ENCODE results near the gene QPCT. TPM values are rescaled to one million over a fixed set of nuclear protein-coding genes. Genes with fewer than 3 reads are reported as not detected.

QPCT gene
- total and polyA plus RNA-seq, 2 of the 4 experiments (the other 2 are of a cell fraction), result 1.9 to 2.2 TPM

DNA sequence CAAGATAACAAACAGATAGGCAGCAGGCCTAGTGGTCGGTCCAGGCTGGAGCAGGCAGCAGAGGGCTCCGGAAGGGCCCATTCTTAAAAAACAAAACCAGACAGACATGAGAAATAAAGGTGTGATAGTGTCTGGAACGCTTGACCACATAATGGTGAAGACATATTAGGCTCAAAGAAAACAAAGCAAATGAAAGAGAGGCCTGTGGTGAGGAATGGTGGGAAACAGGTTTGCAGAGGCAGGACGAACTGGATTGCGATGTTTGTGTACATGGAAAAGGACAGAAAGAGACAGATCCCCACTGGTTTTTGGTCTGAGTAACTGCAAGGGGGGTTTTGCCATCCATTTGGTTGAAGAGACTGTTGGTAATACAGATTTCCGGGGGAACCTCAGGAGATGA lies 19.9 kb downstream of the QPCT start:
- H2BK20ac ChIP-seq (ENCODE audit: low read depth, low read length), result no peak overlapping the region

More for the DNA sequence above, 19.9 kb downstream of the QPCT start:
- no peak overlapping the region for H3K4ac ChIP-seq (ENCODE audit: low read depth, low read length)
- no peak overlapping the region for H4K8ac ChIP-seq (ENCODE audit: low read depth in 2 of 2, low read length in 2 of 2)
- in situ Hi-C loops (cut with MboI; ENCODE audit: low sequenced_read_pairs) (no loop called here), dilution Hi-C loops (cut with HindIII; ENCODE audit: low sequenced_read_pairs, unreplicated experiment) (no loop called here), intact Hi-C loops (cut with micrococcal nuclease) (no loop called here)
- no peak overlapping the region for H4K91ac ChIP-seq (ENCODE audit: insufficient read depth, low read depth, low read length)
- ChIA-PET CTCF (no interaction called here), POLR2A (ENCODE audit: unreplicated experiment) (no interaction called here)
- H3K14ac ChIP-seq (replicated peaks; ENCODE audit: low read depth, low read length), result no peak overlapping the region; the same call in 1 of the 2 replicates
- H2BK15ac ChIP-seq (ENCODE audit: low read depth, low read length), result no peak overlapping the region
- peaks cover 29% of the 10 kb centered on the region for H3K27me3 ChIP-seq (ENCODE audit: control insufficient read depth, insufficient read depth, low read length)
- no peak for ATAC-seq (ENCODE audit: low read depth)
- H3K23ac ChIP-seq (ENCODE audit: low read depth, low read length), result no peak overlapping the region
- H3K36me3 ChIP-seq (ENCODE audit: control insufficient read depth, insufficient read depth, low read length), result no peaks in the 10 kb centered on the region
- H3K18ac ChIP-seq (ENCODE audit: low read depth, low read length), result no peak overlapping the region
- H3K4me2 ChIP-seq (ENCODE audit: low read depth, low read length), result no peak overlapping the region
- no peak for DNase-seq
- H3K9me3 ChIP-seq (ENCODE audit: control insufficient read depth, insufficient read depth, low read length), result no peaks in the 10 kb centered on the region
- H3K9ac ChIP-seq (ENCODE audit: low read depth, low read length), result no peak overlapping the region
- no peak overlapping the region for H3K56ac ChIP-seq (ENCODE audit: extremely low read depth, insufficient read depth, low read length)
- no peak overlapping the region for H2AFZ ChIP-seq (replicated peaks; ENCODE audit: low read length, poor library complexity)
- 92% methylated on average over 4 of the region's 6 CpGs; no CpG with 5 or more reads in 1 of the 2 experiments for WGBS, 2 experiments (ENCODE audit: extremely low coverage in 2 of 2, insufficient read length in 1 of 2)
- no peaks in the 10 kb centered on the region for H4K20me1 ChIP-seq (ENCODE audit: insufficient read depth, low read length)
- no peak for TF ChIP-seq POLR2A (IDR thresholded peaks at IDR 0.05; ENCODE audit: low read depth, low read length)
- no peak for TF ChIP-seq BHLHE40 (IDR thresholded peaks at IDR 0.05; ENCODE audit: low read depth, low read length)
- no peak for TF ChIP-seq MXI1 (IDR thresholded peaks at IDR 0.05; ENCODE audit: borderline replicate concordance, low read depth, low read length)
- no peak for TF ChIP-seq CHD1 (IDR thresholded peaks at IDR 0.05; ENCODE audit: low read depth, low read length)
- no peak for TF ChIP-seq RCOR1 (IDR thresholded peaks at IDR 0.05; ENCODE audit: insufficient replicate concordance, low read length)
- TF ChIP-seq FOS (IDR thresholded peaks at IDR 0.05; ENCODE audit: low read depth, low read length), result no peak
- TF ChIP-seq RFX5 (IDR thresholded peaks at IDR 0.05; ENCODE audit: low read depth, low read length), result no peak
- TF ChIP-seq ELK1 (IDR thresholded peaks at IDR 0.05; ENCODE audit: borderline replicate concordance, low read depth, low read length), result no peak
- no peak for TF ChIP-seq MAFK (IDR thresholded peaks at IDR 0.05; ENCODE audit: low read depth, low read length)
- TF ChIP-seq RAD21 (IDR thresholded peaks at IDR 0.05; ENCODE audit: low read length), result no peak
- no peak for TF ChIP-seq SMC3 (IDR thresholded peaks at IDR 0.05; ENCODE audit: low read depth, low read length)
- no peak for TF ChIP-seq CEBPB (IDR thresholded peaks at IDR 0.05; ENCODE audit: low read depth, low read length)
- no peak for TF ChIP-seq CTCF (conservative IDR thresholded peaks at IDR 0.05; ENCODE audit: low read depth, low read length)
- TF ChIP-seq USF2 (IDR thresholded peaks at IDR 0.05; ENCODE audit: low read depth, low read length), result no peak
- no peak for TF ChIP-seq NFE2L2 (IDR thresholded peaks at IDR 0.05; ENCODE audit: low read depth, low read length)
- no TSS peak for BruUV-seq (replicated peaks)
- H3K79me1 ChIP-seq (ENCODE audit: low read depth in 1 of 2, low read length in 2 of 2), result no peaks in the 10 kb centered on the region
- no peaks in the 10 kb centered on the region for H3K9me1 ChIP-seq (ENCODE audit: insufficient read depth, low read length)
- no peak overlapping the region for H2BK120ac ChIP-seq (ENCODE audit: low read depth, low read length)
- H2AK9ac ChIP-seq (replicated peaks; ENCODE audit: low read depth, low read length, poor library complexity), result no peak overlapping the region
- no peaks in the 10 kb centered on the region for H3K4me1 ChIP-seq (ENCODE audit: control insufficient read depth, insufficient read depth, low read length)
- H3K27ac ChIP-seq (ENCODE audit: insufficient read depth, low read length), result no peak overlapping the region
- H2BK5ac ChIP-seq (ENCODE audit: low read depth, low read length, poor library complexity, severe bottlenecking), result no peak overlapping the region
- H3K4me3 ChIP-seq (ENCODE audit: insufficient read depth, low read depth, low read length), result no peak overlapping the region
- no peak overlapping the region for H4K5ac ChIP-seq (ENCODE audit: low read depth, low read length)
- no peak overlapping the region for H2AK5ac ChIP-seq (ENCODE audit: low read depth, low read length)

Data from IMR-90 (cell line).